ENCODE data around the gene TSPAN9.

TSPAN9 gene

GRCh38 chr12:3081091-3081490 lies 3.9 kb downstream of the TSPAN9 start:
- DNase-seq: no peak

- no peak for DNase-seq
Measured at GRCh38 chr12:3081886-3082285, 4.7 kb downstream of the TSPAN9 start.

- no peak for DNase-seq
Measured at GRCh38 chr12:3083241-3083920, 6.2 kb downstream of the TSPAN9 start.

- DNase-seq: no peak
Measured at GRCh38 chr12:3083921-3084347, 6.8 kb downstream of the TSPAN9 start.

GRCh38 chr12:3084742-3085141 lies 7.6 kb downstream of the TSPAN9 start:
- DNase-seq: no peak

- DNase-seq: no peak
Measured at GRCh38 chr12:3085341-3086139, 8.4 kb downstream of the TSPAN9 start.

GRCh38 chr12:3086211-3086610 lies 9.0 kb downstream of the TSPAN9 start:
- no peak for DNase-seq

GRCh38 chr12:3086729-3087323 lies 9.6 kb downstream of the TSPAN9 start:
- DNase-seq: no peak

- DNase-seq: no peak
Measured at GRCh38 chr12:3087758-3088650, 10.8 kb downstream of the TSPAN9 start.

GRCh38 chr12:3089588-3089987 lies 12.4 kb downstream of the TSPAN9 start:
- no peak for DNase-seq

GRCh38 chr12:3090240-3091037 lies 13.3 kb downstream of the TSPAN9 start:
- DNase-seq: no peak

GRCh38 chr12:3091038-3091319 lies 13.8 kb downstream of the TSPAN9 start:
- no peak for DNase-seq

GRCh38 chr12:3091382-3092241 lies 14.4 kb downstream of the TSPAN9 start:
- no peak for DNase-seq

GRCh38 chr12:3092764-3093163 lies 15.6 kb downstream of the TSPAN9 start:
- no peak for DNase-seq

- DNase-seq: no peak
Measured at GRCh38 chr12:3097186-3097804, 20.1 kb downstream of the TSPAN9 start.

GRCh38 chr12:3097836-3098235 lies 20.7 kb downstream of the TSPAN9 start:
- DNase-seq: no peak

GRCh38 chr12:3098436-3098835 lies 21.3 kb downstream of the TSPAN9 start:
- DNase-seq: no peak

GRCh38 chr12:3099146-3099545 lies 22.0 kb downstream of the TSPAN9 start:
- no peak for DNase-seq

GRCh38 chr12:3101309-3102024 lies 24.3 kb downstream of the TSPAN9 start:
- no peak for DNase-seq

GRCh38 chr12:3102771-3103410 lies 25.7 kb downstream of the TSPAN9 start:
- no peak for DNase-seq

Data from amniotic stem cell (primary cell).